Activated naive CD4-positive, alpha-beta T cell treated with anti-CD3 and anti-CD28 coated beads, Interleukin-2, amount 50 U/mL, for 24 hours (primary cell): ENCODE measurements around the gene POLD4.

Experiments used
- H3K27ac Mint-ChIP-seq: one replicate; pipeline ENCODE4 v1.8.0; 2021; ENCODE audit warnings: mild to moderate bottlenecking, mixed read lengths
- H3K27me3 Mint-ChIP-seq: one replicate; pipeline ENCODE4 v1.8.0; 2021; ENCODE audit warnings: mixed read lengths
- H3K36me3 Mint-ChIP-seq: one replicate; pipeline ENCODE4 v1.8.0; 2021; ENCODE audit warnings: mixed read lengths
- H3K4me1 Mint-ChIP-seq: one replicate; pipeline ENCODE4 v1.8.0; 2021; ENCODE audit warnings: mixed read lengths
- H3K4me3 Mint-ChIP-seq: one replicate; pipeline ENCODE4 v1.8.0; 2021; ENCODE audit warnings: mild to moderate bottlenecking, mixed read lengths
- H3K9me3 Mint-ChIP-seq: one replicate; pipeline ENCODE4 v1.8.0; 2021; ENCODE audit warnings: mixed read lengths

POLD4 gene

DNA sequence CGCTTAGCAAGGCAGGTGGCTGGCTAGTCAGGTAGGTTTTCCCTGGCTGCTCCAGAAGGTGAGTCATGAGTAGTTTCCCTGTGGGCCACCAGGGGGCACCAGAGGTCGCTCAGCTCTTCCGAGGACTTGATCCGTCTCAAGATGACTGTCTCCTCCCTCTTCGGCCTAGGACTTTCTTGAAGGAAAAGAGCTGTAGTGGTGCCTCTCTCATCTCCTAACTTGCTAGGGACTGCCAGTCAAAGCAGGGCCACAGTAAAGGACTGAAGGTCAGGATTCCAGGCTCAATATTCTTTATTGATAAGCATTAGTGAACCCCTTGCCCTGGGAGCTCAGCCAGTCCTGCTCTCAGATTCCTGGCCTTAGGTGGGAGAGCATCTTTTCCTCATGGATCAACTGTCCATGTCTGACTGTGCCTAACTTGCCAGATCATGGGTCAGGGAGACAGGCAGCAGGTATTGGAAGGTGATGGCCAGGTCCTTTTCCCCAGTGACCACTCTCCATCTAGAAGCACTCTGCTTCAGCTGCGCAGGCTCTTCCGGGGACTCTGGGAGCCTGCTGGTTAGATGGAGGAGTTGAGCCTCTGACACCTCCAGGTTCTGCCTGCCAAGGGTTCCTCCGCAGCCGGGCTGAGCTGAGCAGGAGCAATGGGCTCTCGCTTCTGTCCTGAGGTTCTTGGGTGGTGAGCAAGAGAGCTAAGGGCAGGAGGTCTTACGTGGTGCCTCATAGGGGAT is 1.9 kb downstream of the POLD4 start:
- Mint-ChIP-seq H3K36me3 (no peaks in the 10 kb centered on the region), H3K4me3 (peak overlapping the region; percentile 68), H3K27me3 (no peaks in the 10 kb centered on the region), H3K27ac (peak overlapping the region; percentile 88), H3K4me1 (peaks cover 62% of the 10 kb centered on the region), H3K9me3 (no peaks in the 10 kb centered on the region)

DNA sequence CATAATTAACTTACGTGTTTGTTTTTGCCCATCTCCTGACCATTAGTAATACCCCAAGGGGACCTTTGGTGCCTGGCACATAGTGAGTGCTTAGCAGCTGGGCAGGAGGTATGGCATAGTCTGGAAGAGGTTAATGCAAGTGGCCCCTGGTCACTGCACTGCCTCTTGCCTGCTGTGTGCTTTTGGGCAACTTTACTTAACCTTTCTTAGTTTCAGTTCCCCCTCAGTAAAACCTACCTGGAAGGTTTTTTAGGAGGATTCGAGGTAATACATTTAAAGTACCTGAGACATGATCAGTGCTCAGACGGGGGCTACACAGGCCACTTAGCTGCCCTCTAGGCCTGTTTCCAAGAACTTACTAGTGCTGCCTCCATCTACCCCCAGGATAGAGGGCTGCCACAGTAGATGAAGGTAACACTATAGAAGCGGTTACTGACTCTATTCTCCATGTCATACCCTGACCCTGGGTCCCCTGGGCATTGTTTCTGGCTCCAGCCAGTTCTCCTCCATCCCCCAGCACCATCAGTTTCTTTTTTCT is 3.3 kb downstream of the POLD4 start:
- H3K9me3 Mint-ChIP-seq = no peaks in the 10 kb centered on the region
- no peaks in the 10 kb centered on the region for H3K36me3 Mint-ChIP-seq
- H3K27me3 Mint-ChIP-seq = no peaks in the 10 kb centered on the region
- peaks cover 71% of the 10 kb centered on the region for H3K4me1 Mint-ChIP-seq
- no peak overlapping the region for H3K4me3 Mint-ChIP-seq
- H3K27ac Mint-ChIP-seq = peak overlapping the region; percentile 83

DNA sequence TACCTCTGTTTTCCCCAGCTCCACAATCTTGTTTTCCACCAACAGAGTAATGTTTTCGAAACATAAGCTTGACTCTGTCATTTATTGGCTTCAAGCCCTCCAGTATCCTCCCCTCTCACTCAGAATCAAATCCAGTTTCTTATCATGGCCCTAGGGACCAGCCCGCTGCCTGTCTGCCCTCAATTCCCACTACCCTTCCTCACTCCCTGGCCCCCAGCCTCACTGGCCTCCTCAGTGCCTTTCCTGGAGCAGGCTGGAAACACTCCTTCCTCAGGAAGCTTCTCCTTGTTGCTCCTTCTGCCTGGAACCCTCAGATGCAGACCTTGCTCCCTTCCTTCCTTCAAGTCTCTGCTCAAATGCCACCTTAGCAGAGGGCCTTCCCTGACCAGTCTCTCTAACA is 3.9 kb downstream of the POLD4 start:
- H3K9me3 Mint-ChIP-seq = no peaks in the 10 kb centered on the region
- no peaks in the 10 kb centered on the region for H3K27me3 Mint-ChIP-seq
- peak overlapping the region; percentile 83 for H3K27ac Mint-ChIP-seq
- peaks cover 71% of the 10 kb centered on the region for H3K4me1 Mint-ChIP-seq
- H3K4me3 Mint-ChIP-seq = no peak overlapping the region
- no peaks in the 10 kb centered on the region for H3K36me3 Mint-ChIP-seq

DNA sequence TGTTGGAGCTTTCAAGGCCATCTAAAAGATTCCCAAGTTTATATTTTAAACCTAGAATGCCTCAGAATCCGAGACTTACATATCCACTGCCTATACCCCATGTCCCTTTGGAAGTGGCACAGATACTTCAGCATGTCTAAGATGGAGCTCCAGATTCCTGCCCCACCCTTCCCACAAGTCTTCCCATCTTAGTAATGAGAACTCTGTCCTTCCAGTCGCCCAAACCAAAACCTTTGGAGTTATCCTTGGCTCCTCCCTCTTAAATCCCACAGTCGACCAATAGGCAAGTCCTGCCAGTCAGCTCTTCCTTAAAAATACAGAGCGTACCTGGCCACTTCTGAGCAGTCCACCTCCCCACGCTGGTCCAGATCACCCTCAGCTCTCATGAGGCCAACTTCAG is 4.3 kb downstream of the POLD4 start:
- peak overlapping the region; percentile 83 for H3K27ac Mint-ChIP-seq
- H3K27me3 Mint-ChIP-seq = no peaks in the 10 kb centered on the region
- H3K36me3 Mint-ChIP-seq = no peaks in the 10 kb centered on the region
- H3K4me3 Mint-ChIP-seq = no peak overlapping the region
- peaks cover 71% of the 10 kb centered on the region for H3K4me1 Mint-ChIP-seq
- no peaks in the 10 kb centered on the region for H3K9me3 Mint-ChIP-seq

DNA sequence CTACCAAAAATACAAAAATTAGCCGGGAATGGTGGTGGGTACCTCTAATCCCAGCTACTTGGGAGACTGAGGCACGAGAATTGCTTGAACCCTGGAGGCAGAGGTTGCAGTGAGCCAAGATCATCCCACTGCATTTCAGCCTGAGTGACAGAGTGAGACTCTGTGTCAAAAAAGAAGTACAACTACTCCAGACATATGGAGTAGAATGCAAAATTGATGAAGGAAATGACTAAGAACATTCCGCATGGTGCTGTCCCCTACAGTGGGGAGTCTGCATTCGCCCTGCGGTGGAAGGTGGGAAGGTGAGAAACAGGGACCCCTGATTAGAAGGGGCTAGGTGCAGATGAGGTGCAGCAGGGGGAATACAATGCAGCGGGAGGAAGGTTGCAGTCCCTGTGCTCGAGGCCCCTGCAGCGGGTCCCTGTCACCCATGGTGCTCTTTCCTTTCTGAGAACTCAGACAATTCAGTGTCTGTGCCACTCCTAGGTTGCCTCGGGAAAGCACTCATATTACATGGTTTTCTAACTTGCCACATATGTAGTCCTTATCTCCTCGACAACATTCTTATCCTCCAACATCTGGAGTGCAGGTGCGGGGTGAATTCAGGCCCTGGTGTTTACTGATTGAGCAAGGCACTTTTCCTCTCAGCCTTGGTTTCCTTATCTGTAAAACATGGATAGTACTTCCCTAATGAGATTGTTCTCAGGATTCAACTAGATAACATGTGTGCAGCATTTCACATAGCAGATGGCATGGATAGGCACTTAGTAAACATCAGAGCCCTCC is 5.2 kb downstream of the POLD4 start:
- H3K27me3 Mint-ChIP-seq = no peaks in the 10 kb centered on the region

DNA sequence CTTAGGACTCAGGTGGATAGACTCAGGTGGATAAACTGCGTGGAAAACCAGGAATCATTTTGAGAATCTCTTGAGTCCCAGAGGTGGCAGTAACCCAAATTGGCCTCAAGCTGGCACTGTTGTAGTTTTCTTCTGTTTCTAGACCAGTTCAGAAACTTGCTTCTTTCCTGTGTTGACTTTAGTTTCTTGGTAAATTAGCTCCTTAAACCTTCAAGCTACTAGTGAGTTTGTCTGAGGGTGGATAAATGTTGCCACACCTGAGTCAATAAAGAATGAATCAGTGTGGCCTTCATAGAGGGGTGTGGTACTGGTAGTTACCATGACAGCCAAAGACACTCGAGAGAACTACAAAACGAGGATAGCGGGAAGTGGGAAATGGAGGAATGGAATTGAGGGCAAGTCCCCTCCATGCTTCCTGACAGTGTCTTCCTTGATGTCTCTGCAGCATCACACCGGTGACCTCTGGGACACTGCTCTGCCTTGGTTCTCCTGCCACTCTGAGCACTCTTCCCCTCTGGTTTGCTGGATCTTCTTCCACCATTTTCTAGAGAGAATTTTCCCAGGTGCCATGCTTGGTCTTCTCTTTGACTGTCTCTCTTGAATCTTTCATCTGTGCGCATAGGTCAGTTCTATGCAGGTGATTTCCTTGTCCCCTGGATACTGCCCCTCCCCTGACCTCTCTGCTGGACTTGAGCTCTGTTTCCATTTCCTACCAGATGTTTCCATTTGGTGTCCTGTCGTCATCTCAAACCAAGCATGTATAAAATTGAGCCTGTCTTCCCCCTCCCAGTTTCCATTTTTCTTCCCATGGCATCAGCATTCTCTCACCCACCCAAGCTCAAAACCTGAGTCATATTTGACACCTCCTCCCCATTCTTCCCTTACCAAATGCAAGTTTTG is 7.2 kb downstream of the POLD4 start:
- Mint-ChIP-seq H3K27me3 (no peaks in the 10 kb centered on the region), H3K36me3 (no peaks in the 10 kb centered on the region), H3K27ac (peak overlapping the region; percentile 73), H3K4me3 (peak overlapping the region; percentile 30), H3K9me3 (no peaks in the 10 kb centered on the region), H3K4me1 (peaks cover 56% of the 10 kb centered on the region)

More for the DNA sequence above, 5.2 kb downstream of the POLD4 start:
- Mint-ChIP-seq H3K9me3 (no peaks in the 10 kb centered on the region), H3K27ac (peak overlapping the region; percentile 5), H3K4me1 (peaks cover 68% of the 10 kb centered on the region), H3K4me3 (no peak overlapping the region), H3K36me3 (no peaks in the 10 kb centered on the region)

DNA sequence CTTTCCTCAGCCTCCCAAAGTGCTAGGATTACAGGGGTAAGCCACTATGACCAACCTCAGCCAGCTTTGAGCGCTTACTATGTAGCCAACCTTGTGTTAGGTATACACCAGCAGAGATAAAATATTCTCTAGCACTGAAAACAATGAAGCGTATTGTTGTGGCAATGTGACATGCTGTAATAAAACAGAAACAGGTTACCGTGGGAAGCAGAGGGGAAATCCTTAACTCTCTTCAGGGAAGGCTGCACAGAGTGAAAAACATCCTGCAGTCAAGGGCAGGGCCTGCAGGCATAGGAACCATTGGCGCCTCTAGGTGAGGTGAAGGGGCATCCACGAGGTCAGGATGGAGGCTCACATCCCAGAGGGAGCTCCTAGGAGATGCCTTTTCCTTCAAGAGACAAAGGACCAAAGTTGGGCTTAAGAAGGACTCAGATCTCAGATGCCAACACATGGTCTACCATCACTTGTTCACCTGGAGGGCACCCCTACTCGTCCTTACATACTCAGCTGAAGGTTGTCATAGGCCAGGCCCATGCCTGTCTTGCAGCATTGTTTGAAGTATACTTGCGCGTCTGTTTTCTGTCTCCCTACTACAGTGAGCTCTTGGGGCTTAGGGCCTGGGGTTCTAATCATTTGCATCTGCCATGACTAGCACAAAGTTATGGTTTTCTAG is 8.0 kb downstream of the POLD4 start:
- H3K4me1 Mint-ChIP-seq = peaks cover 52% of the 10 kb centered on the region
- H3K9me3 Mint-ChIP-seq = no peaks in the 10 kb centered on the region

DNA sequence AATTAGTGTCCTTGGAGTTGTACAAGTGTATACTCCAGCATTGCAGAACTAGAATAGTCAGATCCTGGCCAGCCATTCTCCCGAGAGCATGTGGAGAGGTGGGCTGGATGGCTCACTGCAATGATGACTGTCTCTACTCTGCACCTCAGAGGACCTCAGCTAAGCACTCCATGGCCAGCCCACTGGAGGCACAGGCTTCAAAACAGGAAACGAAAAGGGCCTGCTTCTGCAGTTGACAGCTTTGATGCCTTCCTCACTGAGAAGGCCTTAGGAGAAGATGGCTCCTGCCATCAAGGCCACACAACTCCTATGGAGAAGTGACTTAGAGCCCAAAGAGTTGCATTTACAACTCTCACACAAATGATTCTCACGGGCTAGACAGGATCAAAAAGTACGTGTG is 9.1 kb downstream of the POLD4 start:
- peak overlapping the region; percentile 84 for H3K27ac Mint-ChIP-seq
- peak overlapping the region; percentile 30 for H3K4me3 Mint-ChIP-seq
- H3K9me3 Mint-ChIP-seq = no peaks in the 10 kb centered on the region
- H3K4me1 Mint-ChIP-seq = peaks cover 42% of the 10 kb centered on the region
- no peaks in the 10 kb centered on the region for H3K27me3 Mint-ChIP-seq
- no peaks in the 10 kb centered on the region for H3K36me3 Mint-ChIP-seq

More for the DNA sequence above, 8.0 kb downstream of the POLD4 start:
- Mint-ChIP-seq H3K36me3 (no peaks in the 10 kb centered on the region), H3K27ac (peak overlapping the region; percentile 73), H3K27me3 (no peaks in the 10 kb centered on the region), H3K4me3 (peak overlapping the region; percentile 30)

DNA sequence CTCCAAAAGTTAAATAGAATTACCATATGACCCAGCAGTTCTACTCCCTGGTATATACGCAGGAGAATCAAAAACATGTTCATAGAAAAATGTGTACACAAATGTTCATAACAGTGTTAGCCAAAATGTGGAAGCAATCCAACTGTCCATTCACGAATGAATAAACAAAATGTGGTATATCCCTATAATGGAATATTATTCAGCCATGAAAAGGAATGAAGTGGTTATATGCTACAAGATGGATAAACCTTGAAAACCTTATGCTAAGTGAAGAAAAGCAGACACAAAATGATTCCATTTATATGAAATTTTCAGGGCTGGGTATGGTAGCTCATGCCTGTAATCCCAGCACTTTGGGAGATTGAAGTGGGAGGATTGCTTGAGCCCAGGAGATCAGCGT is 16.1 kb downstream of the POLD4 start:
- Mint-ChIP-seq H3K9me3 (no peaks in the 10 kb centered on the region), H3K4me3 (no peak overlapping the region), H3K27me3 (no peaks in the 10 kb centered on the region), H3K4me1 (no peaks in the 10 kb centered on the region), H3K27ac (no peak overlapping the region), H3K36me3 (no peaks in the 10 kb centered on the region)

DNA sequence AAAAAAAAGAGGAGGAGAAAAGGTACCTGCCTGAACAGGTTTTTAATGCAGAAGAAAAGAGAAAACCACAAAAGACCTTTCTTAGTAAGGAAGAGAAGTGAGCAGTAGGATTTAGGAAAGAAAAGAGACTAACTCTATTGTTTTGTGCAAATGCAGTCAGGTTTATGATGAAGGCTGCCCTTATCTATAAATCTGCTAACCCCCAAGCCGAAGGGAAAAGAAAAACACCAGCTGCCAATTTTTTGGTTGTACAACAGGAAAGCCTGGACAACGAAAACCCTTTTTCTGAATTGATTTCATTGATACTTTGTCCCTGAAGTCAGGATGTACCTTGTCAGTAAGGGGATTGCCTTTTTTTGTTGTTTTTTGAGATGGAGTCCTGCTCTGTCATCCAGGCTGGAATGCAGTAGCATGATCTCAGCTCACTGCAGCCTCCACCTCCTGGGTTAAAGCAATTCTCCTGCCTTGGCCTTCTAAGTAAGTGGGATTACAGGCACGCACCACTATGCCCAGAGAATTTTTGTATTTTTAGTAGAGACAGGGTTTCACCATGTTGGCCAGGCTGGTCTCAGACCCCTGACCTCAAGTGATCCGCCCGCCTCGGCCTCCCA is 21.2 kb downstream of the POLD4 start:
- H3K36me3 Mint-ChIP-seq = no peaks in the 10 kb centered on the region
- no peaks in the 10 kb centered on the region for H3K9me3 Mint-ChIP-seq
- no peak overlapping the region for H3K4me3 Mint-ChIP-seq
- no peaks in the 10 kb centered on the region for H3K27me3 Mint-ChIP-seq
- H3K27ac Mint-ChIP-seq = no peak overlapping the region
- no peaks in the 10 kb centered on the region for H3K4me1 Mint-ChIP-seq

DNA sequence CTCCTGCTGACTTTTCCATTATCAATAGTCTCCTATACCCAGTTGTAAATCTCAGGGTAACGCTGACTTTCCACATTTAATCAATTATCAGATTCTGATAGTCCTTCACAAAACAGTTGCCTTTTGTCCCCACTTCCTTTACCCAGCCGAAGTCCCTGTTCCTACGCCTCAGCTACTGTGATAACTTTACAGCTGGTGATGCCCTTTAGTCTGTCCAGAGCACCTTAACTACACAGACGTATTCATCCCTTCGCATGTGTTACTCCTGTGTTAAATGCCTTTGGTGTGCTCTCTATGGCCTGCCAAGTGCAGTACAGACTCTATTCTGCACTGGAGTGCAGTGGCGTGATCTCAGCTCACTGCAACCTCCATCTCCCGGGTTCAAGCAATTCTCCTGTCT is 29.8 kb downstream of the POLD4 start:
- Mint-ChIP-seq H3K27me3 (no peaks in the 10 kb centered on the region), H3K4me1 (peaks cover 6% of the 10 kb centered on the region), H3K4me3 (no peak overlapping the region), H3K9me3 (no peaks in the 10 kb centered on the region), H3K27ac (no peak overlapping the region), H3K36me3 (peaks cover 2% of the 10 kb centered on the region)

DNA sequence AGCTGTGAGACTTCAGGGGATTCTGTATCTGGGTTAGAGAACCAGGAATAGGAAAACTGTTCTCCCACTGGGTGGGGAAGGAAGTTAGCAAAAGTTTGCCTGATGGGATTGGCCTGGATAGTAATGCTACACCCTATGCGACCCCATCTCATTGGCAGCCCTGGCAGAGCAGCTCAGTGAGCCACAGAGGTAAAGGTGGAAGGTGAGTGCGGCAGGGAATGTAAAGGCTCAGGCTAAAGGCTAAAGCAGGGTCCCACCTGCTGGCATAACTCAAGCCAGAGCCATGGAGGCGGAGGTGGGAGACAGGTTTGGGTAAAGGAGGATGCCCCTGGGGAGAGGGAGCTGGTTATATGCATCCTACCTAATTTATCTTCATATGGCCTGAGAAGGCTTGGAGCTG is 31.3 kb downstream of the POLD4 start:
- Mint-ChIP-seq H3K36me3 (peaks cover 2% of the 10 kb centered on the region), H3K4me3 (no peak overlapping the region), H3K9me3 (no peaks in the 10 kb centered on the region)

DNA sequence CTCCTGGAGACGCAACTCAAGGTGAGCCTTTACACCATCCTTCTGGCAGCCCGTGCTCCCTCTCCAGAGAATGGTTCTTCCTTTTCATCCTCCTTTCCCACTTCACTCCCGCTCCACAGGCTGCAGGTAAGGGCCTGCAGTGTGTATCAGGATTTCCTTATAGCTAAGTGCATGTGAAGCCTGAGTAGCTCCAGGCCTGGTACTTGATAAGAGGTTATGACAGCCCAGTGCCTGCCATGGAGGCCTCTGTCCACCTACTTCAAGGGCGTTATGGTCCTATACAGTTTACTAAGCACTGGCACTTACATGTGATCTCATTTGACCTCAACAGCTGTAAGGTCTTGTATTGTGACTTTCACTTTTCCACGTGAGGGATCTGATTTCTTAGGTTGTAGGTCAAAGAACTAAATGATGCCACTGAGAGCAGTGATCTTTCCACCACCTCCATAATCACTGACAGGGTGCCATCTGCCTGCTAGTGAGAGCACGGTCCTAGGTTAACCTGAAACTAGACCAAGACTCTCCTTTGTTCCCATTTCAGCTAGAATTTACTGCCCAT is 32.0 kb downstream of the POLD4 start:
- Mint-ChIP-seq H3K27me3 (no peaks in the 10 kb centered on the region), H3K4me1 (peaks cover 18% of the 10 kb centered on the region), H3K36me3 (peaks cover 2% of the 10 kb centered on the region), H3K4me3 (no peak overlapping the region), H3K27ac (no peak overlapping the region), H3K9me3 (no peaks in the 10 kb centered on the region)

More for the DNA sequence above, 31.3 kb downstream of the POLD4 start:
- Mint-ChIP-seq H3K27me3 (no peaks in the 10 kb centered on the region), H3K27ac (no peak overlapping the region), H3K4me1 (peaks cover 15% of the 10 kb centered on the region)

DNA sequence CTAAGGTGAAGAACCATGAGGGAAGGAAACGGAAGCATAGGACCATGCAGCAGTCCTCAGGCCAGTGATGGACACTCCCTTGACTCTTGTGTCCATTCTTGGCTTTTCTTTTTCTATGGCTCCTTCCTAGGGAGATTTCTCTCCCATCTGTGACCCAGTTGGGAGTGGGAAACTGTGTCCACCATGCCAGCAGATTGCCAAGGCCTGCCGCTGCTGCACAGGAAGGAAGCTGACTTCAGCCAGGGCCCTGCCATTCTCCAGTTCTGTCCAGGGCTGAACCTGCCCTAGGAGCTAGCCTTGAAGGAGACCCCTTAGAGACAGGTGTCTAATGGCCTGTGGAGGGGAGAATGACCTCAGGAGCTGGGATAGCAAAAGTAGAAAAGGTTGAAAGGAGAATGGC is 32.7 kb downstream of the POLD4 start:
- no peaks in the 10 kb centered on the region for H3K36me3 Mint-ChIP-seq
- no peaks in the 10 kb centered on the region for H3K9me3 Mint-ChIP-seq
- no peaks in the 10 kb centered on the region for H3K27me3 Mint-ChIP-seq
- H3K27ac Mint-ChIP-seq = no peak overlapping the region
- H3K4me1 Mint-ChIP-seq = peaks cover 19% of the 10 kb centered on the region
- H3K4me3 Mint-ChIP-seq = no peak overlapping the region
